HG02588 (cell line): ENCODE measurements around the gene MYO5B.
"Not testable (repeated sequence)": the region's sequence is repeated elsewhere in the genome, so short reads cannot be mapped to it uniquely, and the experiment has no call there.

Source experiments
- ATAC-seq: cut with Tn5 transposase; IDR thresholded peaks from one replicate; pipeline ENCODE4 v1.9.1; 2021; ENCODE audit warnings: mild to moderate bottlenecking, moderate library complexity; ENCODE audit not compliant: unreplicated experiment

The MYO5B gene

GRCh38 chr18:49843778-49844625, 350.9 kb downstream of the MYO5B start:
- no peak for ATAC-seq

DNA sequence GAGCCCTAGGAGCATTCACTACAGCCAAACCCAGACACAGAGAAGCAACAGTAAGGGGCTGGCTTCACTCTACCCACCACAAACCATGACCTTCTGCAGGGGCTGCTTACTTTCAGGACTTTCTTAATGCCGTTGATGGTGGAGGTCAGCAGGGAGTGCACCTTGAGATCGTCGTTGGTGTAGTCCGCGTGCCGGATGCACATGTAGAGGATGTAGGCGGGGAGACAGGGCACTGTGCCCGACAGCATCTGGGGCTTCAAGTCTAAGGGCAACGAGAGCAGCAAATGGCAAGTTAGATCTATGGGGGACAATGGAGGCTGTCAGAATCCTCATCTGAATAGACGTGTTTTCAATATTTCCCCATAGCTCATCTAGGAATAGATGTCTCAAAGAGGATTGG, 351.8 kb downstream of the MYO5B start:
- no peak for ATAC-seq

DNA sequence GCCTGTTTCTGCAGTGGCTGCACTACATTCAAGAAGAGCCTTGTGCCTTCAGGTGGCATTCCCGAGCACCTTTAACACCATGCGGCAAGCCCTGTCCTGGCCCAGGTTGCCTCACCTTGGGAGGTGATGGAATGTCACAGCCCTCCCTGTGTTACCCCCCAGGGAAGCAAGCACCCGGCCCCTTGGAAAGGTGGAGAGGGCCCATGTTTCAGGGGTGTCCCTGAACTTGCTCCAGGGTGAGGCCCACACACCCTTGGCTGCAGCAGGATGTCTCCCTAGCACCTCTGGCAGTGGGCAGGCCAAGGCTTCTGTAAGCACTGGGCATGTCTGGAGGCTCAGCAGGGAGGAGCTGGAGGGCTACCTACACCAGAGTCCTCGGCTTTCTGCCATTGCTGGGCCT, 352.3 kb downstream of the MYO5B start:
- no peak for ATAC-seq

DNA sequence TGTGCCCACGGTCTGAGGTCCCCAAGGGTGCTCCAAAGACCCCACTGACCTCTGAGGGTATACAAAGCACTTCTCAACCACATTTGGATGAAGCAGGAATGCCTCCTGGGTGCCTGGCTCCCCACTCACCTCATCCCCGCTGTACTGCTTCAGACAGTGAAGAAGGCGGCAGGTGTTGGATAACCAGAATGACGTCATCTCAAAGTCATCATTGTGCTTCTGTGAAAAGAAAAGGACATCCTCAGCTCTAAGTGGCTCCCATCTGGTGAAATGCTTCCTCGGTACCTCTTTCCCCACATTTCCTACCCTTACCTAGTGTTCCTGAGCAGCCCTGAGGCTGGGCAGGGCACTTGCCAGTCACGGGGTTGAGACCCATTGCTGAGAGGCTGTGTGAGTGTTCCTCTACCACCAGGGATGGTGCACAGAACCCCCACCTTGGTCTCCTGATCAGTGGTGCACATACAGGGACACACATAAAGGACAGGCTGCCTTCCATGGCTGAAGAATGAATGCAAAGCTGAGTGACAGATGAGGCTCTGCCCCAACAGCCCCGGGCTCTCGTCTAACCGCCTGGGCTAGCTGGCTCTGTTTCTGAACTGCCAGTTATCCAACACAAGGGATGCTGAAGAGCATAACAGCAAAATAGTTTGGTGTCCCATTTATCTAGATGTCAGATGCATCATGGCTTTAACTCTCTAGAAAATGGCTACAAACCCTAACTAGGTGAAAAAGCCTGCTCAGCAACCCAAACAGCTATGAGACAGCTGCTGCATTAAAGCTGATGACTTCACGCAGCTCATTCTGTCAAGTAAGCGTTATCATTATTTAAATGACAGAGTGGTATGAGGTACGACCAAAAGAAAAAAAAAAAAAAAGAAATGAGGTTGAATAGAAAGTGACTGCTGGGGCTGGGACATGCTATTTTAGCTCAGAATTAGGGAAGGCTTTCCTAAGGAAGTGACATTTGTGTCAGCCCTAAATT, 353.4 kb downstream of the MYO5B start:
- ATAC-seq: no peak

- no peak for ATAC-seq
These were observed 355.9 kb downstream of the MYO5B start for GRCh38 chr18:49839012-49839411.

- no peak for ATAC-seq
These were observed 356.6 kb downstream of the MYO5B start for GRCh38 chr18:49838381-49838780.

DNA sequence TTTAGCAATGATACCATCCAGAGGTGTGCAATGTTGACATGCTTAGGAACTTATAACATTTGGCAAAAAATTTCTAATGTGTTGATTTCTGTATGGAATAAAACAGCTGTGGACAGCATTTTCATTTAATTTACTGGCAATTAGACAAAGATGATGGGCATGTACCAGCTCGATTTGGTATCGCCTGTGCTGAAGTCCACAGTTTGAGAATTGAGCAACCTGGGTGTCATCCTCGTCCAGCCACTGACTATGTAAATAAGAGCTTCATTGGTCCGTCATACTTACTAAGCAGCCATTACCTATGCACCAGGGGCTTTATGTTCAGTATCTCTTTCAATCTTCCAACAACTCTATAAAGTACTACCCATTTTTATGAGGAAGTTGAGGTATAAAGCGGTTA, 357.1 kb downstream of the MYO5B start:
- ATAC-seq: no peak

- not testable (repeated sequence) for ATAC-seq
These were observed 357.6 kb downstream of the MYO5B start for GRCh38 chr18:49837316-49837835.

DNA sequence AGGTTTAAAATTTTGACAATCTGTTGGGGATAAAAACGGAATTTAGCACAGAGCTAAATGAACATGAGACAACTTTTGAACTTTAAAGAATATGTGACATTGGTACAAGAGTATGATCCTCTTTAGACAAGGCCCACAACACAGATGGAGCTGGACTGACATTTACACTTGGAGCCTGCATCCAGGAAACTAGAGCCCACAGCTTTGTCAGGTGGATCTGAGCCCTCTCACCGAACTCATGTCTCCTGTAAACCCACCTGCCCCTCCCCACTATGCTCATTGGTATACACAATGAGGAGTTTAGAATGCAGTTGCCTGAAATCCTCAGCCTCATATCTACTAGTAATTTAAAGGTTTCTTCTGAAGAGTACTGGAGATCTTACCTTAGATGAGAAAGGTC, 359.5 kb downstream of the MYO5B start:
- no peak for ATAC-seq

DNA sequence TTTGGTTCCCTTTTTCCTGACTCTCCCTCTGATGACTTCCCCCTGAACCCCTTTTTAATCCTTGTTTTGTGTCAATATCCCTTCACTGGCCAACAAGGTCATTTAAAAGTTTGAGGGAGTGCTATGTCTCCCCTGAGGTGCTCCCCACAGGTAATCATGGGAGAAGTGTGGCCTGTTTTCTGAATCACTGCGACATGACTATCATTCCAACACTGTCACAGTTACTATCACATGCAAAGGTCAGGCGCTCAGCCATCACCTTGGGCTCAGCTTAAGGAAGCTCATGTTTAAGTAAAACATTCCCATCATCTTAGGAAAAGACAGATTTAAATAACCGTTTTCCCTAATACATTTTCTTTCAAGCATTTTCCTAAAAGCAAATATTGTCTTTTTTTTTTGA, 360.7 kb downstream of the MYO5B start:
- ATAC-seq: no peak

DNA sequence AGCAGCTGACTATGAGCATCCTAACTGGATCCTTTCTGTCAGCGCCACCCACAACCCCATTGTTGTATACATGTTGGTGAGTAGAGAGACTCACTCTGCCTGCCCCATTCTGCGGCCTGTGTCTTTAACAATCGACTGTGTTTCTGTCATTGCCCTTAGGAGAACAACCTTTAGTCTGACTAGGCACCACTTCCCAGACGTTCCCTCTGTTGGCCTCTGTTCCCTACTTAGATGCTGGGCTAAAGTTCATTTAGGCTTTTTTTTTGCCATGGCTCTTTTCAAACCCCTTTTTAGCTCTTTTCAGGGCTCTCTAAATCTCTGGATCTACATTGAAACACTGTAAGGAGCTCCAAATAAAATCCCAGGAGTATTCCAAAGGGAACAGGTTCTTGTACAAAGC, 361.1 kb downstream of the MYO5B start:
- no peak for ATAC-seq

- ATAC-seq: no peak
These were observed 362.7 kb downstream of the MYO5B start for GRCh38 chr18:49832221-49832647.

DNA sequence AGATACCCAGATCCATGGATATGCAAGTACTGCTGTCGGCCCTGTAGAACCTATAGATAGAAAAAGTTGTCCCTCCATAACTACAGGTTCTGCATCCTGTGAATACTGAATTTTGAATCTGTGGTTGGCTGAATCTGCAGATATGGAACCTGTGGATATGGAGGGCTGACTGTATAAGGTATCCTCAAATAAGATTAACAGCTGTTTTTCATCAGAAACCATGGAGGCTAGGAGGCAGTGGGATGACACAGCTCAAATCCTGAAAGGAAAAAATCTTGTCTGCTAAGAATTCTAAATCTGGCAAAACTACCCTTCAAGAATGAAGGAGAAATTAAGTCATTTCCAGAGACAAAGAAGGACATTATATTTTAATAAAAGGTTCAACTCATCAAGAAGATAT, 367.0 kb downstream of the MYO5B start:
- ATAC-seq: no peak

DNA sequence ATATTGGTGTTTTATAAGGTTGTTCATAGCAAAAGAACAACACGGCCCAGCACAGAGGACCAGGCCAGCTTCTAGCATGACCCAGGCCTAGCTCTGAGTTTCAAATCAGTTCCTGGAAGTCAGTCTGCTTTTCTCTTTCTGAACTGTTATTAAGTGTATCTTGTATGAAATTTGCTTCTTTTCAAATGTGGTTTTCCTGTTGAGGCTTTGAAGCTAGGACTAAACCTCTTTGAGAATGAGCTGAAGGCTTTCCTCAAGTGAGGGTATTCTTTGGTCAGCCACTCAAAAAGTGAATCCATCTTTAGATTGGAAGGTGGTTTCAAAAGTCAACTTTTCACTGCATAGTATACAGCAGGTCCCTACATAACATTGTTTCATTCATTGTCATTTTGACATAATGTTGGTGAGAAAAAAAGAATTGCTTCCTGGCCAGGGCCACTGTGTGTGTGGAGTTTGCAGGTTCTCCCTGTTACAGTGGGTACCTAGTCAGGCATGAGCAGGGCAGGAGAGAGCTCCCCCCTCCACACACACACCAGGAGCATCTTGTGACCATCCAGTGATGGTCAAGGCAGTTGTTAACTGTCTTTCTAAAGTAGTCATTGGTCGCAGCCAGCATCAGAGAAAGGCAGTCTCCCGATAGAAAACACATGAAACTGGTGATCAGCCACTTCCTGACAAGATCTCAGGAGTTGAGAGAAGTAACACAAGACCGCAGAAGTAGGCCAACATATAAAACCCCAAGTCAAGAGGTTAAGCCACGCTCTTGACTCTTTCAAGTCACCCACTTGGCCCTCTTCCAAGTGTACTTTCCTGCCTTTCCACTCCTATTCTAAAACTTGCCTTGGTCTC, 374.9 kb downstream of the MYO5B start:
- ATAC-seq: no peak

- no peak for ATAC-seq
These were observed 375.8 kb downstream of the MYO5B start for GRCh38 chr18:49819071-49819662.

DNA sequence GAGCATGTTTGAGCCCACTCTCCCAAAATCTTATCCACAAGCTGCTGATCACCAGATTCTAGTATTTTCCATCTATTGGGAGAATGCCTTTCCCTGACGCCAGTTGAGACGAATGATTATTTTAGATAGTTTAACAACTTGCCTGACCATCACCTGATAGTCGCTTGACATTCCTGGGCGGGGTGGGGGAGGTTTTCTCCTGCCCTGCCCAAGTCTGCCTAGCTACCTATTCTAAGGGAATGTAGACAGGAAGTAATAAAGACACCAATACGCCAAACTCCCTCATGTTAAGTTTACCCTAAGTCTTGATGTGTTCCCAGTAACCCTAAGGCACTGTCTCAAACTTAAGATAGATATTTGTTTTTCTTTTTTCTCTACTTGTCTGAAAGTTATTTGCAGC, 377.0 kb downstream of the MYO5B start:
- ATAC-seq: no peak

DNA sequence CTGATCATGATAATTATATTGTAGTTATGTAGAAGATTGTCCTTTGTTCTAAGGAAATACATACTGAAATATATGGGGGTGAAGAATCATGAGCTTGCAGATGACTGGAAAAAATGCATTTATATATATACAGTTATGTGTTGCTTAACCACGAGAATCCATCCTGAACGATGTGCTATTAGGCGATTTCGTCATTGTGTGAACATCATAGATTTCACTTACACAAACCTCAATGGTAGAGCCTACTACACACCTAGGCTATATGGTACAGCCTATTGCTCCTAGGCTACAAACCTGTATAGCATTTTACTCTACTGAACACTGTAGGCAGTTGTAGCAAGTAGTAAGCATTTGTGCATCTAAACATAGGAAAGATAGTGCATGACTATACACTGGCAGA, 379.0 kb downstream of the MYO5B start:
- no peak for ATAC-seq

DNA sequence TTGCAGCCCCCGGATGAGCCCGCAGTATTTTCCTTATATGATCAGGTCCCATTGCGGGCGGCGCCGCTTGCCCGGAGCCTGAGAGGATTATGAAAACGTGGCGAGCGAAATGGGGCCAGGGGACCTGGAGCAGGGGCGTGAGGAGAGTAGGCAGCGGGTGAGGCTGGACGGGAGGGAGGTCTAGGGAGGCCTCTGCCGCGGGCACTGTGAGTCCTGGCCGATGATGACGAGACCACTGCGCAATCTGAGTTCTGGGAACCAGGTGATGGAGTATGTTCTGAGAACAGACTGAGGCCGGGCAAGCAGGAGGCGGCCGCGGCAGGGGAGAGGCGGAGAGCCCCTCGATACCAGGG, 380.8 kb downstream of the MYO5B start:
- peak; percentile 28 for ATAC-seq

- ATAC-seq: peak; percentile 86
These were observed 381.4 kb downstream of the MYO5B start, which contains the start of gene ACAA2 for GRCh38 chr18:49813319-49814146. Gene ACAA2 (minus strand): TSS chr18:49813533. CDS start chr18:49813484, 49 bp downstream.

GRCh38 chr18:49813069-49813318, 382.0 kb downstream of the MYO5B start:
- ATAC-seq: peak; percentile 23
